ENCODE data around the gene PRR14L.
"Not testable (repeated sequence)": the region's sequence is repeated elsewhere in the genome, so short reads cannot be mapped to it uniquely, and the experiment has no call there.

Gene PRR14L

GRCh38 chr22:31749636-31750364, at the start of gene PRR14L:
Gene PRR14L (minus strand): TSS chr22:31750132. CDS start chr22:31738860, 11,272 bp downstream.
- DNase-seq (ENCODE audit: low spot score): peak; percentile 99

GRCh38 chr22:31799358-31799757, 49.4 kb upstream of the PRR14L start:
- DNase-seq (ENCODE audit: low spot score): not testable (repeated sequence)

GRCh38 chr22:31790240-31790639, 40.3 kb upstream of the PRR14L start:
- no peak for DNase-seq (ENCODE audit: low spot score)

- no peak for DNase-seq (ENCODE audit: low spot score)
Observed at GRCh38 chr22:31789803-31790202, 39.9 kb upstream of the PRR14L start.

GRCh38 chr22:31776231-31776630, 26.3 kb upstream of the PRR14L start:
- DNase-seq (ENCODE audit: low spot score): no peak

GRCh38 chr22:31773416-31773815, 23.5 kb upstream of the PRR14L start:
- no peak for DNase-seq (ENCODE audit: low spot score)

- no peak for DNase-seq (ENCODE audit: low spot score)
Observed at GRCh38 chr22:31768422-31769059, 18.6 kb upstream of the PRR14L start.

- no peak for DNase-seq (ENCODE audit: low spot score)
Observed at GRCh38 chr22:31764785-31765184, 14.9 kb upstream of the PRR14L start.

GRCh38 chr22:31758860-31759259, 8.9 kb upstream of the PRR14L start:
- DNase-seq (ENCODE audit: low spot score): not testable (repeated sequence)

GRCh38 chr22:31757265-31757664, 7.3 kb upstream of the PRR14L start:
- no peak for DNase-seq (ENCODE audit: low spot score)

- DNase-seq (ENCODE audit: low spot score): no peak
Observed at GRCh38 chr22:31754813-31755212, 4.9 kb upstream of the PRR14L start.

GRCh38 chr22:31753634-31754501, 3.9 kb upstream of the PRR14L start, which contains the start of gene DEPDC5:
Gene DEPDC5 (plus strand): TSS chr22:31754019. CDS start chr22:31754922, 903 bp downstream.
- DNase-seq (ENCODE audit: low spot score): peak; percentile 98

- peak; percentile 85 for DNase-seq (ENCODE audit: low spot score)
Observed at GRCh38 chr22:31753005-31753633, 3.2 kb upstream of the PRR14L start.

- no peak for DNase-seq (ENCODE audit: low spot score)
Observed at GRCh38 chr22:31752096-31752847, 2.3 kb upstream of the PRR14L start.

GRCh38 chr22:31750365-31751284, 693 bp upstream of the PRR14L start:
- no peak for DNase-seq (ENCODE audit: low spot score)

GRCh38 chr22:31748490-31748889, 1.4 kb downstream of the PRR14L start:
- no peak for DNase-seq (ENCODE audit: low spot score)

GRCh38 chr22:31747441-31747840, 2.5 kb downstream of the PRR14L start:
- no peak for DNase-seq (ENCODE audit: low spot score)

GRCh38 chr22:31743871-31744270, 6.1 kb downstream of the PRR14L start:
- DNase-seq (ENCODE audit: low spot score): no peak

- no peak for DNase-seq (ENCODE audit: low spot score)
Observed at GRCh38 chr22:31742682-31743081, 7.2 kb downstream of the PRR14L start.

- DNase-seq (ENCODE audit: low spot score): no peak
Observed at GRCh38 chr22:31742115-31742514, 7.8 kb downstream of the PRR14L start.
